ENCODE data around the gene NEURL2.

Gene NEURL2

GRCh38 chr20:45851501-45851900 lies 39.5 kb downstream of the NEURL2 start:
- ChIA-PET POLR2A (interaction anchor here (0.7 to 0.8 kb wide), 2 partner anchors 9 to 20 kb away, joined by 3 read pairs; no protein-coding TSS in a partner anchor), CTCF (interaction anchor here (1.4 to 1.5 kb wide), 2 partner anchors 10 to 17 kb away, joined by 4 read pairs; partner anchors contain the start of gene SNX21)
- no peak for TF ChIP-seq CTCF (IDR thresholded peaks at IDR 0.05; ENCODE audit: control extremely low read depth, extremely low read depth, low read depth, missing control alignments)
- DNase-seq (ENCODE audit: extremely low spot score), result no peak

- DNase-seq (ENCODE audit: extremely low spot score), result no peak
- ChIA-PET POLR2A (interaction anchor here (0.8 kb wide), 1 partner anchor 9 kb away, joined by 3 read pairs; no protein-coding TSS in a partner anchor), CTCF (interaction anchor here (1.4 kb wide), 1 partner anchor 9 kb away, joined by 4 read pairs; no protein-coding TSS in a partner anchor)
- TF ChIP-seq CTCF (IDR thresholded peaks at IDR 0.05; ENCODE audit: control extremely low read depth, extremely low read depth, low read depth, missing control alignments), result no peak
Observed at GRCh38 chr20:45850926-45851325, 40.1 kb downstream of the NEURL2 start.

GRCh38 chr20:45850238-45850637 lies 40.8 kb downstream of the NEURL2 start:
- DNase-seq (ENCODE audit: extremely low spot score), result no peak
- ChIA-PET CTCF (interaction anchor here (1.4 kb wide), 1 partner anchor 9 kb away, joined by 4 read pairs; no protein-coding TSS in a partner anchor), POLR2A (no interaction called here)
- TF ChIP-seq CTCF (IDR thresholded peaks at IDR 0.05; ENCODE audit: control extremely low read depth, extremely low read depth, low read depth, missing control alignments), result no peak

- CTCF ChIA-PET, result no interaction called here
- no peak for TF ChIP-seq CTCF (IDR thresholded peaks at IDR 0.05; ENCODE audit: control extremely low read depth, extremely low read depth, low read depth, missing control alignments)
- DNase-seq (ENCODE audit: extremely low spot score), result no peak
- POLR2A ChIA-PET, result no interaction called here
Observed at GRCh38 chr20:45848969-45849582, 41.9 kb downstream of the NEURL2 start.

GRCh38 chr20:45848421-45848820 lies 42.6 kb downstream of the NEURL2 start:
- POLR2A ChIA-PET, result no interaction called here
- CTCF ChIA-PET, result no interaction called here
- no peak for TF ChIP-seq CTCF (IDR thresholded peaks at IDR 0.05; ENCODE audit: control extremely low read depth, extremely low read depth, low read depth, missing control alignments)
- no peak for DNase-seq (ENCODE audit: extremely low spot score)

DNA sequence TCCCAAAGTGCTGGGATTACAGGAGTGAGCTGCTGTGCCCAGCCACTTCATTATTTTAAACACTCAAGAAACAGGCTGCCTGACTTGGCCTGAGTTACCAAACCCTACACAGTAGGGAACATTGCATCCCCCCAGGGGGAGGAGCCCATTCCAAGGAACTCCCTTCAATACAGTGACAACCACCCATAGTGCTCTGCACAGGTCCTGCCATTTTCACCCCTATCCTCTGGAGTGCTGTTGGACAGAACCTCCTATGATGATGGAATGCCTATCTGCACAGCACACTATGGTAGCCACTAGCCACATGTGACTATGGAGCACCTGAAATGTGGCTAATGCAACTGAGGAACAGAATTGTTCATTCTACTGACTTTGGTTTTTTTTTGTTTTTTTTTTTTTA lies 45.6 kb downstream of the NEURL2 start:
- no peak for TF ChIP-seq CTCF (IDR thresholded peaks at IDR 0.05; ENCODE audit: control extremely low read depth, extremely low read depth, low read depth, missing control alignments)
- ChIA-PET CTCF (interaction anchor here (1.3 kb wide), 1 partner anchor 45 kb away, joined by 3 read pairs; no protein-coding TSS in a partner anchor), POLR2A (no interaction called here)
- DNase-seq (ENCODE audit: extremely low spot score), result no peak
